Lower leg skin (tissue), 3 donors: ENCODE data around the gene PPP1R9B.

ENCODE experiments used
- POLR2A ChIP-seq, 2 donors: fragments of 450-650 bp; IDR thresholded peaks; one replicate each; pipeline ENCODE4 v1.6.1; 2016 to 2017; ENCODE audit warnings: antibody characterized with exemption in 2 of 2, mild to moderate bottlenecking in 1 of 2, moderate library complexity in 1 of 2
- TF ChIP-seq, protein P1 (sequence below), 3 donors: fragments of 450-650 bp; IDR thresholded peaks; one replicate each; pipeline ENCODE4 v1.5.1; 2016; ENCODE audit warnings: antibody characterized with exemption in 3 of 3, mild to moderate bottlenecking in 3 of 3, moderate library complexity in 2 of 3

DNA sequence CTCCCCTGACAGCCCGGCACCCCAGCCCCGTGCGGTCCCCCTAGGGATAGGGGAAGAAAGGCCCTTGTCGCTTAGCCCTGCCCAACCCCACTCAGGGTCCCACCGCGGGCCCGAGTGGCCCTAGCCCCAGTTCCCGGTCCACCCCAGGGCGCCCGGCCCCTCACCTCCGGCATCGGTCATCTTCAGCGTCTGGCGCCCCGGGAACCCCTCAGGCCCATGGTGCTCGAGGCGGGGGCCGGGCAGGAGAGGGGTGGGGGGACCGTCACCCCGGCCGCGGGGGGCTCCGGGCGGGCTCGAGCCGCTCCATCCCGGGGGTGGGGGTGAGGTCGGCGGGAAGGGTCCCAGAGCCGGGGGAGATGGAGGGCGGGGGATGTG is 21.1 kb downstream of the PPP1R9B start:
- TF ChIP-seq, protein P1, sequence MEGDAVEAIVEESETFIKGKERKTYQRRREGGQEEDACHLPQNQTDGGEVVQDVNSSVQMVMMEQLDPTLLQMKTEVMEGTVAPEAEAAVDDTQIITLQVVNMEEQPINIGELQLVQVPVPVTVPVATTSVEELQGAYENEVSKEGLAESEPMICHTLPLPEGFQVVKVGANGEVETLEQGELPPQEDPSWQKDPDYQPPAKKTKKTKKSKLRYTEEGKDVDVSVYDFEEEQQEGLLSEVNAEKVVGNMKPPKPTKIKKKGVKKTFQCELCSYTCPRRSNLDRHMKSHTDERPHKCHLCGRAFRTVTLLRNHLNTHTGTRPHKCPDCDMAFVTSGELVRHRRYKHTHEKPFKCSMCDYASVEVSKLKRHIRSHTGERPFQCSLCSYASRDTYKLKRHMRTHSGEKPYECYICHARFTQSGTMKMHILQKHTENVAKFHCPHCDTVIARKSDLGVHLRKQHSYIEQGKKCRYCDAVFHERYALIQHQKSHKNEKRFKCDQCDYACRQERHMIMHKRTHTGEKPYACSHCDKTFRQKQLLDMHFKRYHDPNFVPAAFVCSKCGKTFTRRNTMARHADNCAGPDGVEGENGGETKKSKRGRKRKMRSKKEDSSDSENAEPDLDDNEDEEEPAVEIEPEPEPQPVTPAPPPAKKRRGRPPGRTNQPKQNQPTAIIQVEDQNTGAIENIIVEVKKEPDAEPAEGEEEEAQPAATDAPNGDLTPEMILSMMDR (IDR thresholded peaks at IDR 0.05), result no peak
- no peak for TF ChIP-seq POLR2A (IDR thresholded peaks at IDR 0.05)
